Fibroblast of mammary gland (primary cell): ENCODE results near the gene FNDC1.

ENCODE experiments used
- DNase-seq: peaks from one replicate; pipeline ENCODE4 v3.0.0-alpha.2; 2010; ENCODE audit warnings: low read depth
- H3K4me3 ChIP-seq: 2 replicates; pipeline ENCODE4 v1.5.1; 2011; ENCODE audit warnings: low read depth, mild to moderate bottlenecking, low read length, moderate library complexity; ENCODE audit not compliant: control insufficient read depth
- TF ChIP-seq, protein P1 (sequence below): conservative IDR thresholded peaks from 2 replicates; pipeline ENCODE4 v1.5.1; 2011; ENCODE audit warnings: low read depth, low read length, inconsistent platforms; ENCODE audit not compliant: control insufficient read depth, insufficient read depth

Gene FNDC1

DNA sequence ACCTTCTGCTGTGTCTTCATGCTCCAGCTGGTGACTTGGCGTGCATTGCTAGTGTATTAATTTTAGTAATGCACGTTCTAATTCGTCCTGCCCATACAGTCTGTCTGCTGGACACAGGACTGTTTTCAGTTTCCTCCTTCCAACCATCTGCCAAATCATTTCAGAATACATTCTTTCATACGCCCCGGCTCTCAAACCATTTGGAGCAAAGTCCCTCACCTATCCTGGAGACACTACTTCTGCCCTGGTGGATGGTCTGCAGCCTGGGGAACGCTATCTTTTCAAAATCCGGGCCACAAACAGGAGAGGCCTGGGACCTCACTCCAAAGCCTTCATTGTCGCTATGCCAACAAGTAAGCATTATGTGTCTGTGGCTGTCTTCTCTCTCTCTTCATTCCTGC lies 60.5 kb downstream of the FNDC1 start:
- TF ChIP-seq, protein P1, sequence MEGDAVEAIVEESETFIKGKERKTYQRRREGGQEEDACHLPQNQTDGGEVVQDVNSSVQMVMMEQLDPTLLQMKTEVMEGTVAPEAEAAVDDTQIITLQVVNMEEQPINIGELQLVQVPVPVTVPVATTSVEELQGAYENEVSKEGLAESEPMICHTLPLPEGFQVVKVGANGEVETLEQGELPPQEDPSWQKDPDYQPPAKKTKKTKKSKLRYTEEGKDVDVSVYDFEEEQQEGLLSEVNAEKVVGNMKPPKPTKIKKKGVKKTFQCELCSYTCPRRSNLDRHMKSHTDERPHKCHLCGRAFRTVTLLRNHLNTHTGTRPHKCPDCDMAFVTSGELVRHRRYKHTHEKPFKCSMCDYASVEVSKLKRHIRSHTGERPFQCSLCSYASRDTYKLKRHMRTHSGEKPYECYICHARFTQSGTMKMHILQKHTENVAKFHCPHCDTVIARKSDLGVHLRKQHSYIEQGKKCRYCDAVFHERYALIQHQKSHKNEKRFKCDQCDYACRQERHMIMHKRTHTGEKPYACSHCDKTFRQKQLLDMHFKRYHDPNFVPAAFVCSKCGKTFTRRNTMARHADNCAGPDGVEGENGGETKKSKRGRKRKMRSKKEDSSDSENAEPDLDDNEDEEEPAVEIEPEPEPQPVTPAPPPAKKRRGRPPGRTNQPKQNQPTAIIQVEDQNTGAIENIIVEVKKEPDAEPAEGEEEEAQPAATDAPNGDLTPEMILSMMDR, result no peak

DNA sequence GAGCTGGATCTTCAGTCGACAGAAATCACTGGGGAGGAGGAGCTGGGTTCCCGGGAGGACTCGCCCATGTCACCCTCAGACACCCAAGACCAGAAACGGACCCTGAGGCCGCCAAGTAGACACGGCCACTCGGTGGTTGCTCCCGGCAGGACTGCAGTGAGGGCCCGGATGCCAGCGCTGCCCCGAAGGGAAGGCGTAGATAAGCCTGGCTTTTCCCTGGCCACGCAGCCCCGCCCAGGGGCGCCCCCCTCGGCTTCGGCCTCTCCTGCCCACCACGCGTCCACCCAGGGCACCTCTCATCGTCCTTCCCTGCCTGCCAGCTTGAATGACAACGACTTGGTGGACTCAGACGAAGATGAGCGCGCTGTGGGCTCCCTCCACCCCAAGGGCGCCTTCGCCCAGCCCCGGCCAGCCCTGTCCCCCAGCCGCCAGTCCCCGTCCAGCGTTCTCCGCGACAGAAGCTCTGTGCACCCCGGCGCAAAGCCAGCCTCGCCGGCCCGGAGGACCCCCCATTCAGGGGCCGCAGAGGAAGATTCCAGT lies 63.0 kb downstream of the FNDC1 start:
- no peak overlapping the region for H3K4me3 ChIP-seq
- TF ChIP-seq, protein P1, result no peak
- DNase-seq, result no peak

More for the DNA sequence above, 60.5 kb downstream of the FNDC1 start:
- H3K4me3 ChIP-seq, result no peak overlapping the region
- no peak for DNase-seq

DNA sequence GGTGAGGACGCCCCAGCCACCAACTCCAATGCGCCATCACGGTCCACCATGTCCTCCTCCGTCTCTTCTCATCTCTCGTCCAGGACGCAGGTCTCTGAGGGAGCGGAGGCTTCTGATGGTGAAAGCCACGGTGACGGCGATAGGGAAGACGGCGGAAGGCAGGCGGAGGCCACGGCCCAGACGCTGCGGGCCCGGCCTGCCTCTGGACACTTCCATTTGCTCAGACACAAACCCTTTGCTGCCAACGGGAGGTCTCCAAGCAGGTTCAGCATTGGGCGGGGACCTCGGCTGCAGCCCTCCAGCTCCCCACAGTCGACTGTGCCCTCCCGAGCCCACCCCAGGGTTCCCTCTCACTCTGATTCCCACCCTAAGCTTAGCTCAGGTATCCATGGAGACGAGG lies 63.6 kb downstream of the FNDC1 start:
- H3K4me3 ChIP-seq, result no peak overlapping the region
- DNase-seq, result no peak
- TF ChIP-seq, protein P1, result no peak

DNA sequence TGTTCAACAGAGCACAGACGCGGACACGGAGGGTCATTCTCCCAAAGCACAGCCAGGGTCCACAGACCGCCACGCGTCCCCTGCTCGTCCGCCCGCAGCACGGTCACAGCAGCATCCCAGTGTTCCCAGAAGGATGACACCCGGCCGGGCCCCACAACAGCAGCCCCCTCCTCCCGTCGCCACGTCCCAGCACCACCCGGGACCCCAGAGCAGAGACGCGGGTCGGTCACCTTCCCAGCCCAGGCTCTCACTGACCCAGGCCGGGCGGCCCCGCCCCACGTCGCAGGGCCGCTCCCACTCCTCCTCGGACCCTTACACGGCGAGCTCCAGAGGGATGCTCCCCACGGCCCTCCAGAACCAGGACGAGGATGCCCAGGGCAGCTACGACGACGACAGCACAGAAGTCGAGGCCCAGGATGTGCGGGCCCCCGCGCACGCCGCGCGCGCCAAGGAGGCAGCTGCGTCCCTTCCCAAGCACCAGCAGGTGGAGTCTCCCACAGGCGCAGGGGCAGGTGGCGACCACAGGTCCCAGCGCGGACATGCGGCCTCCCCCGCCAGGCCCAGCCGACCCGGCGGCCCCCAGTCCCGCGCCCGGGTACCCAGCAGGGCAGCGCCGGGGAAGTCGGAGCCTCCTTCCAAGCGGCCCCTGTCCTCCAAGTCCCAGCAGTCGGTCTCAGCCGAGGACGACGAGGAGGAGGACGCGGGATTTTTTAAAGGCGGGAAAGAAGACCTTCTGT lies 64.3 kb downstream of the FNDC1 start:
- H3K4me3 ChIP-seq, result no peak overlapping the region
- TF ChIP-seq, protein P1, result no peak
- no peak for DNase-seq

DNA sequence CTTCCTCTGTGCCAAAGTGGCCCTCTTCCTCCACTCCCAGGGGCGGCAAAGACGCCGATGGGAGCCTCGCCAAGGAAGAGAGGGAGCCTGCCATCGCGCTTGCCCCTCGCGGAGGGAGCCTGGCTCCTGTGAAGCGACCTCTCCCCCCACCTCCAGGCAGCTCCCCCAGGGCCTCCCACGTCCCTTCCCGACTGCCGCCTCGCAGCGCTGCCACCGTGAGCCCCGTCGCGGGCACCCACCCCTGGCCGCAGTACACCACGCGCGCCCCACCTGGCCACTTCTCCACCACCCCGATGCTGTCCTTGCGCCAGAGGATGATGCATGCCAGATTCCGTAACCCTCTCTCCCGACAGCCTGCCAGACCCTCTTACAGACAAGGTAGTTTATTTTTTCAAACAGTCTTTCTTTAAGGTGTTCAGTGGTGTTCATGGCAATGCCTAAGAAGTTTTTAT lies 64.9 kb downstream of the FNDC1 start:
- H3K4me3 ChIP-seq, result no peak overlapping the region
- no peak for DNase-seq
- TF ChIP-seq, protein P1, result no peak

DNA sequence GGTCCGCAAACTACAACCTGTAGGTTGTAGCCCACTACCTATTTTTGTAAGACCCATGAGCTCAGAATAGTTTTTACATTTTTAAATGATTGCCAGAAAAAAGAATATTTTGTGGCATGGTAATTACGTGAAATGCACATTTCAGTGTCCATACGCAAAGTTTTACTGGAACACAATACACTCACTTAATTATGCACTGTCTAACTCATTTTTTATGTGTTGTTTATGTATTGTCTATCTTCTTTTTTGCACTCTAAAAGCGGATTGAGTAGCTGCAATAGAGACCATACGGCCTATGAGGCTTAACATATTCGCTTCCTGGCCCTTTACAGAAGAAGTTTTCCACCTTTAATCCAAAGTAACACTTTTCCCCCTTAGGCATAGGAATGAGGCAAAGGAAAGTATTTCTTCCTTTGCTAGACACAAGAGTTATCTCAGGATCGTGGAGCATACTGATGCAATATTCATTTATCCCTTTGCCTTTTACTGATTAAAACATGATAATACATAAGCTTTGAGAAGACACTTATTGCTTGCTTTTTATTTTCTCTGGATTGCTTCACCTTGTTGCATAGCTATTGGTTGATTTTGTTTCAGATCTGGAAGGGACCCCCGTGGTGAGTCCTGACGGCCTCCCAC lies 69.8 kb downstream of the FNDC1 start:
- TF ChIP-seq, protein P1, result no peak
- DNase-seq, result no peak
- no peak overlapping the region for H3K4me3 ChIP-seq
